Stimulated activated CD8-positive, alpha-beta memory T cell treated with anti-CD3 and anti-CD28 coated beads, Interleukin-7, amount 100 ng/mL, for 24 hours (primary cell): Measurements from ENCODE around the gene CFAP221.
A peak's percentile ranks its signal among the peaks of the same experiment; 100 is the strongest.
"Not testable (repeated sequence)": the region's sequence is repeated elsewhere in the genome, so short reads cannot be mapped to it uniquely, and the experiment has no call there.

Source experiments
- DNase-seq: peaks from one replicate; pipeline ENCODE4 v3.0.0-alpha.2; 2020; ENCODE audit warnings: low read depth

CFAP221 gene

GRCh38 chr2:119590873-119591272 is 46.6 kb downstream of the CFAP221 start:
- no peak for DNase-seq

GRCh38 chr2:119591523-119591922 is 47.3 kb downstream of the CFAP221 start:
- no peak for DNase-seq

GRCh38 chr2:119592436-119592835 is 48.2 kb downstream of the CFAP221 start:
- DNase-seq: no peak

- DNase-seq: no peak
Measured at GRCh38 chr2:119596638-119597037, 52.4 kb downstream of the CFAP221 start.

- DNase-seq: no peak
Measured at GRCh38 chr2:119598596-119599263, 54.5 kb downstream of the CFAP221 start.

- no peak for DNase-seq
Measured at GRCh38 chr2:119599384-119599783, 55.1 kb downstream of the CFAP221 start.

GRCh38 chr2:119605096-119605495 is 60.8 kb downstream of the CFAP221 start:
- no peak for DNase-seq

- DNase-seq: no peak
Measured at GRCh38 chr2:119606674-119607073, 62.4 kb downstream of the CFAP221 start.

- DNase-seq: no peak
Measured at GRCh38 chr2:119608553-119608952, 64.3 kb downstream of the CFAP221 start.

GRCh38 chr2:119609337-119609736 is 65.1 kb downstream of the CFAP221 start:
- no peak for DNase-seq

- not testable (repeated sequence) for DNase-seq
Measured at GRCh38 chr2:119614140-119614539, 69.9 kb downstream of the CFAP221 start.

GRCh38 chr2:119616421-119616820 is 72.2 kb downstream of the CFAP221 start:
- DNase-seq: no peak

- DNase-seq: no peak
Measured at GRCh38 chr2:119617455-119617854, 73.2 kb downstream of the CFAP221 start.

GRCh38 chr2:119618725-119619124 is 74.5 kb downstream of the CFAP221 start:
- not testable (repeated sequence) for DNase-seq

- DNase-seq: no peak
Measured at GRCh38 chr2:119625226-119625625, 81.0 kb downstream of the CFAP221 start.

GRCh38 chr2:119629323-119629825 is 85.1 kb downstream of the CFAP221 start:
- no peak for DNase-seq

- no peak for DNase-seq
Measured at GRCh38 chr2:119630121-119630520, 85.9 kb downstream of the CFAP221 start.

- no peak for DNase-seq
Measured at GRCh38 chr2:119637371-119637770, 93.1 kb downstream of the CFAP221 start.

GRCh38 chr2:119638246-119638645 is 94.0 kb downstream of the CFAP221 start:
- no peak for DNase-seq

- DNase-seq: no peak
Measured at GRCh38 chr2:119638685-119639554, 94.7 kb downstream of the CFAP221 start.

- DNase-seq: peak; percentile 51
Measured at GRCh38 chr2:119641562-119642258, 97.5 kb downstream of the CFAP221 start.

GRCh38 chr2:119644186-119644585 is 99.9 kb downstream of the CFAP221 start:
- no peak for DNase-seq
